Stomach (tissue), 4 donors: ENCODE measurements around the gene SLC35F3.

Experiments
- CTCF ChIP-seq, 7 experiments: fragments of 450-650 bp in 4 of 7; fragments of 200-600 bp in 3 of 7; sonication (generic) in 3 of 7; IDR thresholded peaks; one replicate each; pipeline ENCODE4 v1.5.1; 2016 to 2019; ENCODE audit warnings: antibody characterized with exemption in 7 of 7, control low read depth in 2 of 7, mild to moderate bottlenecking in 1 of 7
- POLR2AphosphoS5 ChIP-seq, 3 donors: sonication (generic); formaldehyde crosslinking; IDR thresholded peaks; one replicate each; pipeline ENCODE4 v1.6.1; 2016; ENCODE audit warnings: antibody characterized with exemption in 3 of 3

DNA sequence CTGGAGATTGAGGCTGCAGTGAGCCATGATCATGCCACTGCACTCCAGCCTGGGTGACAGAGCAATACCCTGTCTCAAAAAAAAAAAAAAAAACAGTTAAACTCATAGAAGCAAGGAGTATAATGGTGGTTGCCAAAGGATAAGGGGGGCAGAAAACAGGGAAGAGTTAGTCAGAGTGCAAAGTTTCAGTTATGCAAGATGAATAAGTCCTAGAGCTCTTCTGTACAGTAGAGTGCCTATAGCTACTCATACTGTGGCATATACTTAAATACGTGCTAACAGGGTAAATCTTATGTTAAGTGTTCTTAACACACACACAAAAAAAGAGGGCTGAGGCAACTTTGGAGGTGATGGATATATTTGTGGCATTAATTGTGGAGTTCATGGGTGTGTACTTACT is 393.2 kb downstream of the SLC35F3 start:
- TF ChIP-seq POLR2AphosphoS5 (IDR thresholded peaks at IDR 0.05) = no peak
- TF ChIP-seq CTCF (IDR thresholded peaks at IDR 0.05) = no peak
